Panc1 (cell line): Measurements from ENCODE around the gene PTPRS. TPM values are rescaled to one million over a fixed set of nuclear protein-coding genes. Genes with fewer than 3 reads are reported as not detected.

ENCODE experiments used
- ATAC-seq: fragments of 200-7000 bp; cut with Tn5 transposase; 2 replicates; pipeline ENCODE4 v1.9.1; 2020; ENCODE audit warnings: mild to moderate bottlenecking, moderate library complexity
- BruUV-seq: library from RNA; stranded (reverse); fragments of 400-500 nt; replicated peaks from 2 replicates; lab custom pipeline; 2021; lab: Mats Ljungman, UMichigan
- CTCF ChIA-PET: fragments of 300-600 bp; sonication (Branson Sonifier 250); formaldehyde crosslinking; loops from one replicate; lab custom pipeline; 2022; ENCODE audit warnings: antibody characterized with exemption; lab: Charles Lee
- POLR2A ChIA-PET: fragments of 300-600 bp; sonication (Branson Sonifier 250); formaldehyde crosslinking; loops from one replicate; lab custom pipeline; 2022; ENCODE audit warnings: antibody characterized with exemption; lab: Charles Lee
- DNase-seq: peaks from one replicate; pipeline ENCODE4 v3.0.0-alpha.2; 2010; ENCODE audit warnings: low read depth, low spot score
- H3K27ac ChIP-seq: 2 replicates; pipeline ENCODE4 v1.5.1; 2011; ENCODE audit warnings: mild to moderate bottlenecking, low read length, inconsistent platforms
- H3K27me3 ChIP-seq: fragments of 200-500 bp; sonication (Bioruptor generic); 2 replicates; pipeline ENCODE4 v1.6.0; 2014; ENCODE audit warnings: low read length, inconsistent platforms; ENCODE audit not compliant: control insufficient read depth, insufficient read depth
- H3K36me3 ChIP-seq: fragments of 200-500 bp; sonication (Bioruptor generic); 2 replicates; pipeline ENCODE4 v1.5.1; 2014; ENCODE audit warnings: inconsistent platforms, mild to moderate bottlenecking, low read length, moderate library complexity; ENCODE audit not compliant: control insufficient read depth, insufficient read depth
- H3K4me1 ChIP-seq: 2 replicates; pipeline ENCODE4 v1.5.1; 2011; ENCODE audit warnings: inconsistent platforms, mild to moderate bottlenecking, low read length, moderate library complexity; ENCODE audit not compliant: control insufficient read depth, insufficient read depth
- H3K4me3 ChIP-seq, 2 experiments: 2 replicates each; pipeline ENCODE4 v1.5.1; 2011 to 2012; ENCODE audit warnings: low read depth in 2 of 2, low read length in 2 of 2, mild to moderate bottlenecking in 2 of 2, inconsistent platforms in 1 of 2, moderate library complexity in 1 of 2
- H3K9me3 ChIP-seq: fragments of 200-500 bp; sonication (Bioruptor generic); 2 replicates; pipeline ENCODE4 v1.5.1; 2014; ENCODE audit warnings: low read depth, mild to moderate bottlenecking, inconsistent platforms, low read length, moderate library complexity; ENCODE audit not compliant: control insufficient read depth, insufficient read depth
- POLR2AphosphoS5 ChIP-seq: IDR thresholded peaks from 2 replicates; pipeline ENCODE4 v1.6.1; 2012; ENCODE audit warnings: mild to moderate bottlenecking, low read depth, low read length, moderate library complexity
- SIN3A ChIP-seq: IDR thresholded peaks from 2 replicates; pipeline ENCODE4 v1.6.1; 2012; ENCODE audit warnings: low read depth, mild to moderate bottlenecking, low read length, moderate library complexity, borderline replicate concordance; ENCODE audit not compliant: insufficient read depth
- TCF7L2 ChIP-seq: IDR thresholded peaks from 2 replicates; pipeline ENCODE4 v1.6.1; 2011; ENCODE audit warnings: mild to moderate bottlenecking, low read depth, low read length, inconsistent platforms
- in situ Hi-C: cut with HindIII; loops from 2 replicates; pipeline ENCODE4 v1.10.0; 2016; ENCODE audit warnings: low sequenced_read_pairs, low pct_unique_long_range_greater_than_20kb
- intact Hi-C: fragments of 100-400 bp; cut with micrococcal nuclease; formaldehyde crosslinking; loops from one replicate; pipeline ENCODE4 v1.10.0; 2022; ENCODE audit not compliant: unreplicated experiment
- total RNA-seq: library from RNA; stranded (reverse); gene quantifications from one replicate; pipeline ENCODE4 v1.2.1, GENCODE V29; 2021; ENCODE audit not compliant: unreplicated experiment
- TF ChIP-seq, protein P1 (sequence below), 2 experiments: IDR thresholded peaks; 2 replicates each; pipeline ENCODE4 v1.6.1; 2011 to 2012; ENCODE audit warnings: low read depth in 2 of 2, control low read depth in 1 of 2, low read length in 1 of 2, mild to moderate bottlenecking in 1 of 2, moderate library complexity in 1 of 2; ENCODE audit not compliant: insufficient read depth in 1 of 2
- TF ChIP-seq, protein P2 (sequence below): fragments of 450-650 bp; IDR thresholded peaks from 2 replicates; pipeline ENCODE4 v1.5.1; 2017; ENCODE audit warnings: mild to moderate bottlenecking

The PTPRS gene
- total RNA-seq, 1 experiment from 2014 or later: 85.4 TPM

DNA sequence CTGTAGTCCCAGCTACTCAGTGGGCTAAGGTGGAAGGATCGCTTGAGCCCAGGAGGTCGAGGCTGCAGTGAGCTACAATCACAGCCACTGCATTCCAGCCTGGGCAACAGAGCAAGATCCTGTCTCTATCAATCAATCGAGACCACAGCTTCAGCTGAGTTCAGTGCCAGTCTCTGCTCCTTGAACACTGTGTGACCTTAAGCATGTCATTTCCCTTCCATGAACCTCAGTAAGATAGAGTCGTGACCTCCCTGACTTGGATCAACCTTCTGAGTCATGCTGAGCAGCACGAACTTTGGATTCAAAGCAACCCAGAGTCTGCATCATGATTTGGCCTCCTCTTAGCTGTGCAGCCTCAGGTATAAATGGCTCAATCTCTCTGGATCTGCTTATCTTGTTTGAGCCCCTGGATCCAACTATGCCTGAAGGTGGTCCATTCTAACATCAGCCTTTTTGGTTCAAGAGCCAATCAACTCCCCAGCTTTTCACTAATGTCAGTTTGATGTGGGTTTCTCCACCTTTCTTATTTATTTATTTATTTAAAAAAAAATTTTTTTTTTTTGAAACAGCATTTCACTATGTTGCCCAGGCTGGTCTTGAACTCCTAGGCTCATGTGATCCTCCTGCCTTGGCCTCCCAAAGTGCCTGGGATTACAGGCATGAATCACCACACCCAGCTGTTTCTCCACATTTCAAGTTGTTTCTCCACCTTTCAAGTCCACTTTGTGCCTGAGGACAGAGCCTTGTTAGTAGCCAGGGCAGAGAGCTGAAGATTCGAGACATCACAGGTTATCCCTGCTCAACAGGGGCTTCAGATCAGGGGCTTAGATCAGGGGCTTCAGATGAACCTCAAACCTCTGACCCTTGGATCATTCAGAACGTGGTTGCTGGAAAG lies 26.4 kb downstream of the PTPRS start:
- no peaks in the 10 kb centered on the region for H3K27me3 ChIP-seq
- POLR2A ChIA-PET: no interaction called here
- ATAC-seq (no peak; the same call in 1 of the 2 replicates), DNase-seq (peak; percentile 39)
- no TSS peak for BruUV-seq
- no peak overlapping the region for H3K4me3 ChIP-seq
- in situ Hi-C loops: no loop called here
- no peaks in the 10 kb centered on the region for H3K36me3 ChIP-seq
- intact Hi-C loops: no loop called here
- TF ChIP-seq POLR2AphosphoS5 (no peak), SIN3A (no peak), TCF7L2 (no peak)
- TF ChIP-seq, protein P1, sequence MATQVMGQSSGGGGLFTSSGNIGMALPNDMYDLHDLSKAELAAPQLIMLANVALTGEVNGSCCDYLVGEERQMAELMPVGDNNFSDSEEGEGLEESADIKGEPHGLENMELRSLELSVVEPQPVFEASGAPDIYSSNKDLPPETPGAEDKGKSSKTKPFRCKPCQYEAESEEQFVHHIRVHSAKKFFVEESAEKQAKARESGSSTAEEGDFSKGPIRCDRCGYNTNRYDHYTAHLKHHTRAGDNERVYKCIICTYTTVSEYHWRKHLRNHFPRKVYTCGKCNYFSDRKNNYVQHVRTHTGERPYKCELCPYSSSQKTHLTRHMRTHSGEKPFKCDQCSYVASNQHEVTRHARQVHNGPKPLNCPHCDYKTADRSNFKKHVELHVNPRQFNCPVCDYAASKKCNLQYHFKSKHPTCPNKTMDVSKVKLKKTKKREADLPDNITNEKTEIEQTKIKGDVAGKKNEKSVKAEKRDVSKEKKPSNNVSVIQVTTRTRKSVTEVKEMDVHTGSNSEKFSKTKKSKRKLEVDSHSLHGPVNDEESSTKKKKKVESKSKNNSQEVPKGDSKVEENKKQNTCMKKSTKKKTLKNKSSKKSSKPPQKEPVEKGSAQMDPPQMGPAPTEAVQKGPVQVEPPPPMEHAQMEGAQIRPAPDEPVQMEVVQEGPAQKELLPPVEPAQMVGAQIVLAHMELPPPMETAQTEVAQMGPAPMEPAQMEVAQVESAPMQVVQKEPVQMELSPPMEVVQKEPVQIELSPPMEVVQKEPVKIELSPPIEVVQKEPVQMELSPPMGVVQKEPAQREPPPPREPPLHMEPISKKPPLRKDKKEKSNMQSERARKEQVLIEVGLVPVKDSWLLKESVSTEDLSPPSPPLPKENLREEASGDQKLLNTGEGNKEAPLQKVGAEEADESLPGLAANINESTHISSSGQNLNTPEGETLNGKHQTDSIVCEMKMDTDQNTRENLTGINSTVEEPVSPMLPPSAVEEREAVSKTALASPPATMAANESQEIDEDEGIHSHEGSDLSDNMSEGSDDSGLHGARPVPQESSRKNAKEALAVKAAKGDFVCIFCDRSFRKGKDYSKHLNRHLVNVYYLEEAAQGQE (IDR thresholded peaks at IDR 0.05; ENCODE audit: insufficient read depth in 1 of 2, low read depth in 2 of 2, low read length in 1 of 2): no peak
- TF ChIP-seq, protein P2, sequence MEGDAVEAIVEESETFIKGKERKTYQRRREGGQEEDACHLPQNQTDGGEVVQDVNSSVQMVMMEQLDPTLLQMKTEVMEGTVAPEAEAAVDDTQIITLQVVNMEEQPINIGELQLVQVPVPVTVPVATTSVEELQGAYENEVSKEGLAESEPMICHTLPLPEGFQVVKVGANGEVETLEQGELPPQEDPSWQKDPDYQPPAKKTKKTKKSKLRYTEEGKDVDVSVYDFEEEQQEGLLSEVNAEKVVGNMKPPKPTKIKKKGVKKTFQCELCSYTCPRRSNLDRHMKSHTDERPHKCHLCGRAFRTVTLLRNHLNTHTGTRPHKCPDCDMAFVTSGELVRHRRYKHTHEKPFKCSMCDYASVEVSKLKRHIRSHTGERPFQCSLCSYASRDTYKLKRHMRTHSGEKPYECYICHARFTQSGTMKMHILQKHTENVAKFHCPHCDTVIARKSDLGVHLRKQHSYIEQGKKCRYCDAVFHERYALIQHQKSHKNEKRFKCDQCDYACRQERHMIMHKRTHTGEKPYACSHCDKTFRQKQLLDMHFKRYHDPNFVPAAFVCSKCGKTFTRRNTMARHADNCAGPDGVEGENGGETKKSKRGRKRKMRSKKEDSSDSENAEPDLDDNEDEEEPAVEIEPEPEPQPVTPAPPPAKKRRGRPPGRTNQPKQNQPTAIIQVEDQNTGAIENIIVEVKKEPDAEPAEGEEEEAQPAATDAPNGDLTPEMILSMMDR: no peak
- H3K4me1 ChIP-seq: peaks cover 2% of the 10 kb centered on the region; the same call in 1 of the 2 replicates
- no peaks in the 10 kb centered on the region for H3K9me3 ChIP-seq
- no peak overlapping the region for H3K27ac ChIP-seq
- CTCF ChIA-PET: no interaction called here

DNA sequence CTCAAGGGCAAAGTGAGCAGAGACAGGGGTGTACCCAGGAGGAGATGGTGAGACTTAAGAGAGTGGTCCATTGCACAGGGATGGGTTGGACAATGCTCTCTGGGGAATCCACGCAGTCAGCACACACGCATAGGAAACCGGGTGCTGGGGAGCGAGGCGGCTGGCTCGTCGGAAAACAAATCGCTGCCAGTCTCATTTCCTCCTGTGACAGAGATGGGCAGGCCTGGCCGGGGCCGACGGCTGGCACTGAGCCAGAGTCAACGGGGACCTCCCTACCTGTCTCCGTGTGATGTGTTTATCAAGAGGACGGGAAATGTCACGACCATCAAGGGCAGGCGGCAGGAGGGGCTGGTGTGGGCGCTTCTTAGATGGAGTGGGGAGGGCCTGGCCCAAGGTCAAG lies 27.3 kb downstream of the PTPRS start:
- Histone ChIP-seq H3K27ac (no peak overlapping the region), H3K36me3 (no peaks in the 10 kb centered on the region), H3K27me3 (no peaks in the 10 kb centered on the region), H3K4me3 (no peak overlapping the region), H3K4me1 (peaks cover 3% of the 10 kb centered on the region; the same call in 1 of the 2 replicates), H3K9me3 (no peaks in the 10 kb centered on the region)
- TF ChIP-seq, protein P1 (IDR thresholded peaks at IDR 0.05; ENCODE audit: insufficient read depth in 1 of 2, low read depth in 2 of 2, low read length in 1 of 2): no peak
- TF ChIP-seq POLR2AphosphoS5 (no peak), SIN3A (no peak), TCF7L2 (no peak)
- TF ChIP-seq, protein P2: no peak
- BruUV-seq: no TSS peak
- no peak for DNase-seq
- POLR2A ChIA-PET: no interaction called here
- intact Hi-C loops (no loop called here), in situ Hi-C loops (no loop called here)
- no peak for ATAC-seq
- CTCF ChIA-PET: no interaction called here
